CD4-positive, alpha-beta T cell treated with Interleukin-6 for 4 hours (primary cell): ENCODE results near the gene FNDC8.
"Not testable (repeated sequence)": the region's sequence is repeated elsewhere in the genome, so short reads cannot be mapped to it uniquely, and the experiment has no call there.

Experiments
- DNase-seq: peaks from one replicate; pipeline ENCODE4 v3.0.0-alpha.2; 2020; ENCODE audit warnings: mixed read lengths

Gene FNDC8

DNA sequence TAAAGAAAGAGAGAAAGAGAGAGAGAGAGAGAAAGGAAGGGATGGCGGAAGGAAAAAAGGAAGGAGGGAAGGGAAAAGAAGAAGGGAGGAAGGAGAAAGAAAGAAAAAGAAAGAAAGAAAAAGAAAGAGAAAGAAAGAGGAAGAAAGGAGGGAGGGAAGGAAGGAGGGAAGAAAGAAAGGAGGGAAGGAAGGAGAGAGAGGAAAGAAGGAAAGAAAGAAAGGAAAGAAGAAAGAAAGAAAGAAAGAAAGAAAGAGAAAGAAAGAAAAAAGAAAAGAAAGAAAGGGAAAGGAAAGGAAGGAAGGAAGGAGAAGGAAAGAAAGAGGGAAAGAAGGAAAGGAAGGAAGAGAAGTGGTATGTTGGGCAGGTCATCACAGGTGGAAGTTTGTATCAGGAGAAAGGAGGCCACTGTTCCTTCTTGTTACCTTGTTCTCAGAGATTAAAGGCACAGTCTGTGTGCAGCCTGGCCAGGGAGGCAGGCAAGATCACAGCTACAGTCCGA, 53.5 kb downstream of the FNDC8 start:
- no peak for DNase-seq

DNA sequence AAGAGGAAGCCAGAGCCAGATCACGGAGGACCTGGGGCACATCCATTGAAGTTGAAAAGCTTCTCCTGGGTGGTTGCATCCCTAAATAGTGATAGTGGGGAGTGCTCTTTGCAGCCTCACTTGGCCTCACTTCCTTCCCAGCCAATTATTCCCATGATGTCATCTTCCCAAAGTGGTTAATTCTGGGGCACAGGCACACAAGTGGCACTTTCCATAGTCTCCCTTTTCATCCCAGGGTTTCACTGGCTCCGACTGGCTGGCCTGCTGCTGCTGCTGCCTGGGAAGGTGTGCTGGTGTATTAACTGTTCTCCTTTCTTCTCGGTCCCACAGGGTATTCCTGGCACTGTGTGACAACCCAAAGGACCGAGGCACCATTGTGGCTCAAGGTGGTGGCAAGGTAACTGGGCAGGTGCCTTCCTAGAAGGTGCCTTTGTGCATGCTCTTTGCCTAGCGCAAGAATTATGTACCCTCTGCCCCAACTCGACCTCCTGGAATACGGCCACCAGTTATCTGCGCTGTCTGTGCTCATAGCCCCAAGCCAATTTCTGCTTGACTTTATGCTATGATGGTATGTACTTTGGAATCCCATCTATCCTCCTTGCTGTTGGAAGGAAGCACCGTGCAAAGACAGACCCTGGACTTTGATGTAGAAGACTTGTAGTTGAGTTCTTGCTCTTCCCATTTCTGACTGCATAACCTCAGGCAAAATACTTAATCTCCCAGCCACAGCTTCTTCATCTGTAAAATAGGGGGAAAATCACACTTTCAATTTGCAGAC, 54.4 kb downstream of the FNDC8 start:
- no peak for DNase-seq

DNA sequence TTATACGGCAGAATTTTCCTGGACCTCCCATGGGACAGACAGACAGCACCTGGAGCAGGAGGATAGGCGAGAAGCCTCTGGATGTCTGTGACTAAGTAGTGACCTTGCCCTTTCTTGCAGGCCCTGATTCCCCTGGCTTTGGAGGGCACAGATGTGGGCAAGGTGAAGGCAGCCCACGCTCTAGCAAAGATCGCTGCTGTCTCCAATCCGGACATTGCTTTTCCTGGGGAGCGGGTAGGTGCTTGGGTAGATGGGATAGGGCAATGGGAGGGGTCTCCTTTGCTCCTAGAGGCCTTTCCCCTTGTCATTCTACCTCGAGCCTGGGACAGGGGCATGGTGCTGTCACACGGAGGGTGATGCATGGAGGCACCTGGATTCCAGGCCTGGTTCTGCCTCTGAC, 55.5 kb downstream of the FNDC8 start:
- no peak for DNase-seq

DNA sequence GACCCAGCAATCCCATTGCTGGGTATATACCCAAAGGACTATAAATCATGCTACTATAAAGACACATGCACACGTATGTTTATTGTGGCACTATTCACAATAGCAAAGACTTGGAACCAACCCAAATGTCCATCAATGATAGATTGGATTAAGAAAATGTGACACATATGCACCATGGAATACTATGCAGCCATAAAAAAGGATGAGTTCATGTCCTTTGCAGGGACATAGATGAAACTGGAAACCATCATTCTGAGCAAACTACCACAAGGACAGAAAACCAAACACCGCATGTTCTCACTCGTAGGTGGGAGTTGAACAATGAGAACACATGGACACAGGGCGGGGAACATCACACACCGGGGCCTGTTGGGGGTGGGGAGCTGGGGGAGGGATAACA, 58.0 kb downstream of the FNDC8 start:
- DNase-seq, result not testable (repeated sequence)
